Measurements from ENCODE around the gene NTRK3.
A peak's percentile ranks its signal among the peaks of the same experiment; 100 is the strongest.
"Not testable (repeated sequence)": the region's sequence is repeated elsewhere in the genome, so short reads cannot be mapped to it uniquely, and the experiment has no call there.

Gene NTRK3

GRCh38 chr15:88080616-88081015 lies 175.9 kb downstream of the NTRK3 start:
- FAIRE-seq: no peak
- no peak for DNase-seq (ENCODE audit: low spot score)

DNA sequence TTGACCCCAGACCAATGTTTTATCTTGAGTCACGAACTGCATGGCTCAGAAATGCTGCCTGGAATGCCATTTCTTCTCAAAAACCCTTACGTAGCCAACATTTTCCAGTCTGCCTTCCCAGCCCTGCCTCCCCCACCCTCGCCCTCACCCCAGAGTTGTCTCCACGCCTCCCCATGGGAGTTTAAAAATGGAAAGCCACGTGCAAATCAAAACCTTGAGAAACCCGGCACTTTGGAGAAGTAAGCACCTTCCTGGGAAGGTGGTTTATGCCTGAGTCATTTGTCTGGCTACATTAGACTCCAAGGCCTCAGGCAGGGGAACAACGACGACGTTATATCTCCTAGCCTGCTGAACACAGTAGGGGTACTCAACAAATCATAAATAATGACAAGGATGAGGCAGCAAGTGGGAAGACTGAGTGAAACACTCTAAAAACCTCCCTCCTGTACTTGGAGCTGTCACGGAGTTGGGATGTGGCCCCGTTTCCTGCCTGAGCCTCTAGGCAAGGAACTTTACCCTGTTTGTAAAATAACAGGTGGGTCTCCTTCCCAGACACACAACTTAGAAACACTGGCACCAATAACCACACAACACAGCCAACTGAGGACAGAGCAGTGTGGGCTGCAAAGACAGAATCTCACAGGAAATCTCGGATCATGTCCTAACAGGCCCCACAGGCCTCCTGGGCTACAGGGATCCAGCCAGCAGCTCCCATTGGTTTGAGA lies 179.1 kb downstream of the NTRK3 start:
- FAIRE-seq (no peak), DNase-seq (ENCODE audit: low spot score) (no peak)

DNA sequence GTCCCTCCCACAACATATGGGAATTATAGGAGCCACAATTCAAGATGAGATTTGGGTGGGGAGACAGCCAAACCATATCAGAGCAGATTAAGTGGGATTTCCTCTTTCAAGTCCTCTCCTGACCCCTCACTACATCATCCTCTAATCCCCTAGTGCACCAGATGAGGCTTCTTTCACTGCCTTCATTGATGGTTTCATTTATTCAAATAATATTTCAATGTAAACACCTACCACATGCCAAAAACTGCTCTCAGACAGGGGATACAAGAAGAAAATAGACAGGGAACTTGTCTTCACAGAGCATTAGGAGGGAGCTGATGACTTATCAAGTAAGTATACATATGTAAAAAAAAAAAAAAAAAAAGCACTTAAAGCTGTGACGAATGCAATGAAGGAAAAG lies 180.2 kb downstream of the NTRK3 start:
- DNase-seq (ENCODE audit: low spot score): no peak
- FAIRE-seq: no peak

GRCh38 chr15:88075102-88075501 lies 181.4 kb downstream of the NTRK3 start:
- FAIRE-seq: no peak
- DNase-seq (ENCODE audit: low spot score): no peak

DNA sequence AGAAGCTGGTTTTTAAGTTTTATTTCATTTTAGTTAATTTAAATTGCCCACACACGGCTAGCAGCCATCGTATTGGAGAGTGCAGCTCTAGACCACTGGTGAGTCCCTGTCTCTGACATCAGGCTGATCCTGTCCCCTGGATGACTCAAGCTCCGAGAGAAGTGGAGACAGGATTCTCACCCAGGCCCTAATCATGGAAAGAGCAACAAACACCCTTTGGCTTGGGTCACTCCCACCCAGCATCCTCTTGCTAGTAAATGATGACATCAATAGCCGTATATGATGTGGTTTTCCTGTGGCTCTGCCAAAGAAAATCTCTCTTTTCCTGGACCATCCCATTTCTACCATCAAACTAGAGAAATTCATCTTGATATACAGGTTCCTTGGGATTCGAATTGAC lies 182.2 kb downstream of the NTRK3 start:
- no peak for FAIRE-seq

GRCh38 chr15:88073391-88073691 lies 183.2 kb downstream of the NTRK3 start:
- DNase-seq (ENCODE audit: low spot score): no peak
- no peak for FAIRE-seq

More for the DNA sequence above, 182.2 kb downstream of the NTRK3 start:
- DNase-seq (ENCODE audit: low spot score): no peak

DNA sequence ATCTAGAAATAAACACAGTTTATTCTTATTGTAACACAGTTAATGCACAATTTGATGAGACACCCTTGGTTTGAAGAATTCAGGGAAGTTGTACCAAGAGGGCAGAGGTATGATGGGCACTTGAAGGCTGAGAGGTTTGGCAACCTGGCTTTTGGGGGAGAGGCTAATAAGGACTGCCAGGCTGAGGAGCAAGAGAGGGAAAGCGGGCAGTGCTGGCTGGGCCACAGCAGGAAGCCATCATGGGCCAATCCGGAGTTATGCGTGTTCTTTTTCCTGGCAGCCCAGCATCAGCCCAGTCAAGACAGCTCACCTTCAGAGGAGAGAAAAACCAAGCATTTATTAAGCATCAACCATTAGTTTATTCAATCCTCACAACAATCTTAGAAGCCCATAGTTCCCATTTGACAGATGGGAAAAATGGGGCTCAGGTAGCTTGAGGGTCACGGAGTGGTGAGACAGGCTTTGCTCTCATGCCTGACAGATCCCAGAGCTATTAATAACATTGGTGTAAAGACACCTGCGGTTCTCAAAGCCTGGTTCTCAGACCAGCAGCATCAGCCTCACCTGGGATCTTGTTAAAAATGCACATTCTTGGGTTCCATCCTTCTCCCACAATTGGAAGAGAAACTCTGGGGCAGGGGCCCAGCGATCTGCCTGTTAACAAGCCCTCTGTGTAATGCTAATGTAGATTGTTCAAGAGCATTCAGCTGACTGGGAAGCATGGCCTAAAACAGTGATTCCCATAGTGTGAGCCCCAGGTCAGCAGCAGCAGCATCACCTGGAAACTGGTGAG lies 183.7 kb downstream of the NTRK3 start:
- DNase-seq (ENCODE audit: low spot score) (no peak), FAIRE-seq (no peak)

DNA sequence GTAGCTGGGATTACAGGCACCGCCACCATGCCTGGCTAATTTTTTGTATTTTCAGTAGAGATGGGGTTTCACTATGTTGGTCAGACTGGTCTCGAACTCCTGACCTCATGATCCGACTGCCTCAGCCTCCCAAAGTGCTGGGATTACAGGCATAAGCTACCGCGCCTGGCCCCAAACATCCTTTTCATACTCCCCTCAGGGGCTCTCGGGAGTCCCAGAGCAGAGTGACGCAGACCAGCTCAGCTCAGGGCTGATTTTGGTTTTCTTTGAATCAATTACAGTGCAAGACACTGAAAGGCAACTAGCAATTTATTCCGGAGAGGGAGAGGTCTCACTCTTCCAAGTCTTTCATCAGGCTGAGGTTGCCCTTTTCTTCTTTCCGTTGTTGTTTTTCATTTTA lies 184.4 kb downstream of the NTRK3 start:
- not testable (repeated sequence) for DNase-seq (ENCODE audit: low spot score); FAIRE-seq

DNA sequence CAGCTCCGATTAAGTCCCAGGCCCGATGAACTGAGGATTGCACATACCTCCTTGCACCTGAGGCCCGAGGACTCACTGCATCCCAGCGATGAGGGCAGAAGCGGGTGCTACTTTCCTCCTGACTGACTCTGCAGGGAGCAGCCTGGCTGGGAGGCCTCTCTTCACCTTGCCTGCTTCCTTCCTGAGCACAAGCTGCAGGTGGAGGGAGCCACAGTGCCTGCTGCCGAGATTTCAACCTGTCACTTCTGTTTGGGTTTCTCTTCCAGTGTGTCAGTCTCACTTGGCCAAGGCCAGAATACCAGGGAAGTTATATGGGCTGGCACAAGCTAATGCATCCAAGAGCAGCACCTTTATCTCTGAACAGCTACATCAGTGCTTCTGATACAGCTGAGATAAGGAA lies 185.4 kb downstream of the NTRK3 start:
- DNase-seq (ENCODE audit: low spot score): no peak
- FAIRE-seq: no peak

- FAIRE-seq: no peak
Observed at GRCh38 chr15:88069561-88069960, 187.0 kb downstream of the NTRK3 start.

GRCh38 chr15:88067331-88067685 lies 189.2 kb downstream of the NTRK3 start:
- DNase-seq (ENCODE audit: low spot score) (no peak), FAIRE-seq (no peak)

More at GRCh38 chr15:88069561-88069960, 187.0 kb downstream of the NTRK3 start:
- no peak for DNase-seq (ENCODE audit: low spot score)

GRCh38 chr15:88066636-88067330 lies 189.8 kb downstream of the NTRK3 start:
- FAIRE-seq (no peak), DNase-seq (ENCODE audit: low spot score) (peak; percentile 13)

DNA sequence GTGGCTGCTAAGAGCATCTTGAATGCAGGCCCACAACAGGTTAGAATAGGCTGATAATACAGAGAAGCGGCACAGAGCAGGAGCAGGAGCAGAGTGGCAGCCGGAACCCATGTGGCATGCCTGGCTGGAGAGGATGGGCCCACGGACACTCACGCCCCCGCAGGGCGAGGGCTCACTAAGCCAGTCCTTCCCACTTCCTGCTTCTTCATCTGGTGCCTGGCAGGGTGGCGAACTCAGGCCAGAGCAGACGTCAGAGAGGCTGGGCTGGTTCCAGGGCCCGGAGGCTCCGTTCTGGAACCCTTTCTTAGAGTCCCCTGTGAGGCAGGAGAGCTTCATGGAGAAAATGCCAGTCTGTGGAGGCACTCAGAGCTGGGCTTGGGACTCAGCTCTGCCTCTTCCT lies 195.1 kb downstream of the NTRK3 start:
- DNase-seq (ENCODE audit: low spot score) (no peak), FAIRE-seq (no peak)

DNA sequence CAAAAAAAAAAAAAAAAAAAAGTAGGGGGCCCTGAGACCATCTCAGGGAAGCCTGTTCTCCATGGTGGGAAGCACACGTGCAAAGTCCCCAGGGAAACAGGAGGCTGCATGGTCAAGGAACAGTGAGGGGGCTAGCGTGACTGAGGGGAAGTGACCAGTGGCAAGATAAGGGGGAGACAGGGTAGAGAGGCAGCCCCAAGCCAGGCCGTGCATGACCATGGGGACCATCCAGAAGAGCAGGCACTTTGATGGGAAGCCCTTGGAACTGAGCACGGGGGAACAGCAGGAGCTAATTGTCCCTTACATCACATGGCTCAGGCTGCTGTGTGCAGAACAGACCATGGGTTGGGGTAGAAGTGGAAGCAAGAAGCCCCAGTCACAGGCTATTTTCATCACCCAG lies 196.2 kb downstream of the NTRK3 start:
- DNase-seq (ENCODE audit: low spot score) (no peak), FAIRE-seq (no peak)

- DNase-seq (ENCODE audit: low spot score) (no peak), FAIRE-seq (no peak)
Observed at GRCh38 chr15:88057836-88058235, 198.7 kb downstream of the NTRK3 start.

- no peak for FAIRE-seq
- no peak for DNase-seq (ENCODE audit: low spot score)
Observed at GRCh38 chr15:88049506-88049905, 207.0 kb downstream of the NTRK3 start.

- FAIRE-seq: no peak
- DNase-seq (ENCODE audit: low spot score): no peak
Observed at GRCh38 chr15:88048755-88049154, 207.8 kb downstream of the NTRK3 start.

GRCh38 chr15:88048237-88048636 lies 208.3 kb downstream of the NTRK3 start:
- DNase-seq (ENCODE audit: low spot score) (no peak), FAIRE-seq (no peak)

DNA sequence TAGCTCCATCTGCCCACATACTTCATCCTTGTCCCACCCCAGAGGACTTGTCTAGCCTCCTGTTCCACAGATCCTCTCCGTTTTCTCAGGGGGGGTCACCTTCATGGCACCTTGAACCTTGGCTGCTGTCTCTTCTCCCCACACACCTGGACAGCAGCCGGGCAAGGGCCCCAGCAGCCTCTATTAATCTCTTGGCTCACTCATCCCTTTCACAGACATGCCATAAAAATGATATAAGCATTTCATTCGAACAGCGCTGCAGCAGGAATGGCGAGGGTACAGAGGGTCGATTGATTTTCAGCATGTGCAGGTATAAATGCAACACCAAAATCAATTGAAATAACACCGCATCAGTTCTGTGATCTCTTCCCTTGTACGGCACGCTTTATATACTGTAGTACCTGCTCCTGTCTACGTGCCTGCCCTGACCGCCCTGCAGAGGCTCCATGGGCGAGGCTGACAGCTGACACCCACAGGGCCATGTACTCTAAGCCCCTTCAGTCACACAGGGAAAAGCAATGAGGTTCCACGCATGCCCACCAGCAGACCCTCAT lies 209.9 kb downstream of the NTRK3 start:
- DNase-seq (ENCODE audit: low spot score): no peak
- no peak for FAIRE-seq

- DNase-seq (ENCODE audit: low spot score) (no peak), FAIRE-seq (no peak)
Observed at GRCh38 chr15:88043396-88043795, 213.1 kb downstream of the NTRK3 start.

DNA sequence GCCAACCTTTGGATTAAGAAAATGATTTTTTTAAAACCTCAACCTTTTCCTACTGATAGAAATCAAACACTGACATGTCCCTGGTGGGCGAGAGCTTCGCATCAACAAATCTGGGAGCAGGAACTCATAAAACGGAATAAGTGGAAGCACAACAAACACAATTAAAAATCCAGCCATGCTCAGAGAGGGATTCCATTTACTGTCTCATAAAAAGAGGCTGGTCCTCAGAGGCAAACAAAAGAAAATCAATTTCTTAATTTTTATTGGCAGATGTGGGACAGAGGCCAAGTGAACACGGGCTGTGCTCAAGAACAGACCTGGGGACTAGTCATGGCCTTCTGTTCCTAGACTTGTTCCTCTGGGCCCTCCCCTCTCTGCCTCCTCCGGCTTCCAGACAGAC lies 214.5 kb downstream of the NTRK3 start:
- no peak for DNase-seq (ENCODE audit: low spot score)
- no peak for FAIRE-seq

- DNase-seq (ENCODE audit: low spot score) (no peak), FAIRE-seq (no peak)
Observed at GRCh38 chr15:88040516-88040915, 216.0 kb downstream of the NTRK3 start.
